NCI-H1694 treated with DMSO at 0.1 percent for 48 hours (cell line): ENCODE data around the gene ADCY5.
"Not testable (repeated sequence)": the region's sequence is repeated elsewhere in the genome, so short reads cannot be mapped to it uniquely, and the experiment has no call there.

Experiments
- DNase-seq: peaks from one replicate; lab custom pipeline; 2025; lab: John Stamatoyannopoulos, UW

The ADCY5 gene

GRCh38 chr3:123448536-123449101, at the start of gene ADCY5:
ADCY5 (minus strand) TSS chr3:123449090; CDS start chr3:123448545, 545 bp downstream.
- no peak for DNase-seq

GRCh38 chr3:123493912-123494311, 45.0 kb upstream of the ADCY5 start:
- no peak for DNase-seq

- DNase-seq: no peak
These were observed 43.2 kb upstream of the ADCY5 start for GRCh38 chr3:123491966-123492587.

- DNase-seq: peak; percentile 64
These were observed 40.6 kb upstream of the ADCY5 start for GRCh38 chr3:123489400-123490004.

- DNase-seq: no peak
These were observed 39.9 kb upstream of the ADCY5 start for GRCh38 chr3:123488645-123489347.

GRCh38 chr3:123487063-123487462, 38.2 kb upstream of the ADCY5 start:
- DNase-seq: not testable (repeated sequence)

GRCh38 chr3:123486460-123486859, 37.6 kb upstream of the ADCY5 start:
- no peak for DNase-seq

- no peak for DNase-seq
These were observed 36.7 kb upstream of the ADCY5 start for GRCh38 chr3:123485551-123485950.

GRCh38 chr3:123483146-123483545, 34.3 kb upstream of the ADCY5 start:
- no peak for DNase-seq

GRCh38 chr3:123481722-123482457, 33.0 kb upstream of the ADCY5 start:
- DNase-seq: no peak

- DNase-seq: no peak
These were observed 32.2 kb upstream of the ADCY5 start for GRCh38 chr3:123481071-123481470.

GRCh38 chr3:123480428-123480827, 31.5 kb upstream of the ADCY5 start:
- DNase-seq: no peak

GRCh38 chr3:123479891-123480290, 31.0 kb upstream of the ADCY5 start:
- DNase-seq: no peak

GRCh38 chr3:123478314-123478713, 29.4 kb upstream of the ADCY5 start:
- DNase-seq: no peak

- no peak for DNase-seq
These were observed 28.3 kb upstream of the ADCY5 start for GRCh38 chr3:123476967-123477750.

GRCh38 chr3:123475786-123476185, 26.9 kb upstream of the ADCY5 start:
- DNase-seq: no peak

GRCh38 chr3:123471106-123471505, 22.2 kb upstream of the ADCY5 start:
- DNase-seq: no peak

- no peak for DNase-seq
These were observed 20.6 kb upstream of the ADCY5 start for GRCh38 chr3:123469323-123469995.

- DNase-seq: no peak
These were observed 18.2 kb upstream of the ADCY5 start for GRCh38 chr3:123467046-123467445.

- DNase-seq: no peak
These were observed 15.3 kb upstream of the ADCY5 start for GRCh38 chr3:123464211-123464610.

- DNase-seq: no peak
These were observed 11.0 kb upstream of the ADCY5 start for GRCh38 chr3:123459862-123460261.
